CD4-positive, alpha-beta T cell treated with Interleukin-4 for 4 hours (primary cell): ENCODE data around the gene SND1.
"Not testable (repeated sequence)": the region's sequence is repeated elsewhere in the genome, so short reads cannot be mapped to it uniquely, and the experiment has no call there.

Experiments
- DNase-seq: peaks from one replicate; pipeline ENCODE4 v3.0.0-alpha.2; 2020

SND1 gene

GRCh38 chr7:127946111-127946510 is 294.1 kb downstream of the SND1 start:
- DNase-seq = no peak

DNA sequence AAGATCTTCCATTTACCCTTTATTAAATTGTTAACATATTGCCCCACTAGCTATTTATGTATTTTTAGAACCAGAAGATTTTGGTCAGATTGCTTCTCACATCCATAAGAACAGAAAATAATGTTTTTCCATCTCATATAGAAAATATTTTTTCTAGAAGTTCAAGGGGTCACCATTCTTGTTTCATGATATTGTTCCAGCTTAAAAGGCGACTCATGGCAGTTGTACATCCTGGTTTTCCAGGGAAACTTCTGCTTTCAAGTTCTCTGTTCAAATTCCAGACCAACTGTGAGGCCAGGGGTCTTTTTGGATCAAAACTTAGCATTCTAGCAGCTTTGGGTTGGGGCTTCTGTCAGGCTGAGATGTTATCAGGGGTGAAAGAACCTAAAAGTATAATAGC is 294.9 kb downstream of the SND1 start:
- DNase-seq = no peak

DNA sequence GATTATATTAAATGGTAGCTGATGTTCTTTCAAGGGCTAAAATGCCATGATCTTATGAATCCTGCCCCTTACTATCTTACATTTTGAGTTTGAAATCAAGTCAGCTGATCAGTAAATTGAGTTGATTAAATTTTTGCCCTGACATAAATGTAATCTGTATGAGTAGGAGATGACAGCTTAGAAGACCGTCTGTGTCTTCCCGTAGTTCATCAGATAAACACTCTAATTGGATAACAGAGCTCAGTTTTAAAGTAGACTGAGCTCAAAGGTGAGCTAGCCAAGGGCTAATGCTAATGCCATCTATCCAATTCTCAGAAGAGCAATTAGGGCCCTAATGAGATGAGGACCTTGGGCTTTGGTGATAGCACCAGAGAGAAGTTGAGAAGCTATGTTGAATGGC is 296.3 kb downstream of the SND1 start:
- DNase-seq = no peak

DNA sequence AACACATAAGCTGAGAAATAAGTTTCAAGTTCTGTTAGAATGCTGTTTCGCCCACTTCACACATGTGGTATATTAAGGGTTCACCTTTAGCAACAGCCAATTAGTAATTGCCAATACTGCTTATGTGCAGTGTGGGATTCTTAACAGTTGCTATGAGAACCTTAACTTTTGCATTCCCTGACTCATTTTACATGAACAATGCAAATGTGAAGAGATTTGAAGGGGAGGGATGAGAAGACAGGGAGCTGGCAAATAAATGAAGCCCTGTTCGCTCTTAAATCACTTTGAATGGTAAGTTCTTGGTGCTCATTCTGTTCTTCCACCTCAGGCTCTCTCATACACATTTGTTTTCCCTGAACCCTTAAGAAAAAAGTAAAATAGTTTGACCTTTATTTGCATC is 296.9 kb downstream of the SND1 start:
- DNase-seq = no peak

DNA sequence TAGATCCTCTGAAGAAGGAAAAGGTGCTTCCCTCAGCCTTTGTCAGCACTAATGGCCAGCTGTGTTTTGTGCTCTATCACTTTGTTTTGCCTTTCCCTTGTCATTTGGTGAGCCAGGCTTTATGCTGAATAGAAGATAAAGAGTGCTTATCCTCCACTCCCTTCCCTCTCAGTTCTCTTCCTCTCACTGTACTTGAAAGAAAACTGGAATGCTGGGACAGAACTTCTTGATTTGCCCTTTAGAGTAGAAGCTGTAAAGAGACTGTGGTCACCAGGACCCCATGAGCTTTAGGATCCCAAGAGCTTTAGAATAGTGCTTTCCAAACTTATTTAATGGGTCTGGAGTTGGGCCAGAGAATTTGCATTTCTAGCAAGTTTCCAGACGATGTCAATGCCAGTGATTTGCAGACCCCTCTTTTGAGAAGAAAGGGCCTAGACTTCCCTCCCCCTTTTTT is 297.8 kb downstream of the SND1 start:
- no peak for DNase-seq

- no peak for DNase-seq
Observed at GRCh38 chr7:127950233-127950935, 298.4 kb downstream of the SND1 start.

GRCh38 chr7:127953423-127954356 is 301.7 kb downstream of the SND1 start:
- DNase-seq = no peak

DNA sequence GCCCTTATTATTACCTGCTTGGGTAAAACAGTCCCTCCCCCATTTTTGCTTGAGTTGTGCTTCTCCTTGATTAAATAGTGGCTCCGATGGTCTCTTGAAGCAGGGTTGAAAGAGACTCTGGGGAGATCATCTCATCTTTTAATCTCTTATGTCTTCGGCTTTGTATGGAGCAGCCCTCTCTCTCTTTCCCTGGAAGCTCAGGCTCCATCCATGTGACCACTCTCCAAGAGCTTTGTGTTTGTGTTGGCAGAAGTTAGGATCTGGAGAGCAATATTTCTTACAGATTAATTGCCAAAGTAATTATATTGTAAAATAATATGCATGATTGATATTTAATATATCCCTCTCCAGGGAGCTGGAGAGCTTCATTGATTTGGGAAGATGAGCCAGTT is 302.4 kb downstream of the SND1 start:
- no peak for DNase-seq

DNA sequence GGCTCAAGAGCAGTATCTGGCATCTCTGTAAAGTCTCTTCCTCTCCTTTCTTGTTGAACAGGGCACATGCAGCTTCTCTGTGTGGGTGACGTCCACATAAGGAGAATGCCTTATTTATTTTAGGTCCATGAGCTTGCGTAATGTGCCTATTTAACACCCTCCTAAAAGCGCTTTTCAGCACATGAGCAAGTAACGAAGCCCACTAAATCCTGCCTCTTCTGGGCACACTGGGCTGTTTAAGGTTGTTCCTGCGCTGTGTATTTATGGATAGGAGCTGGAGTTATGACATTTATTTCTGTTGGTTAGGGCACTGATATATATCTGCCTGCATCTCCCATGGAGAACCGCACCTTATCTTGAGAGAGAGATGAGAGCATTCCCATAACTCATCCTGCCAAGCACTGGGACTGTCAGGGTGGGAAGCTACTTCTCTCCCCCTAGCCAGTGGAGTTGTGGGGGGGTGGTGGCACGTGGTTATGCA is 303.1 kb downstream of the SND1 start:
- no peak for DNase-seq

DNA sequence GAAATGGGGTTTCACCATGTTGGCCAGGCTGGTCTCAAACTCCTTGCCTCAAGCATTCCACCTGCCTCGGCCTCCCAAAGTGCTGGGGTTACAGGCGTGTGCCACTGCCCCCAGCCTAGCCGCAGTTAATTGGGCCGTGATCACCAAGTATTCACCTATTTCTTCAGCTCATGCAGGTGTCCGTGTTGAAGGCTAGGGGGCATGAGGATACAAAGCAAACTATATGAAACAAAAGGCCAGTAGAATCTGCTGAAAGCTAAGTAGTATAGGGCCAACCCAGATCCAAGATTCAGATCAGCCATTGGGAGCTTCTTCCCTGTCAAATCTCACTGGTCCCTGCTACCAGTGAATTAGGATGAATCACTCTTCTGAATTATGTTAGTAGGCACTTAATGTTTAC is 305.9 kb downstream of the SND1 start:
- no peak for DNase-seq

GRCh38 chr7:127959770-127960169 is 307.8 kb downstream of the SND1 start:
- DNase-seq = no peak

- no peak for DNase-seq
Observed at GRCh38 chr7:127961786-127962453, 309.9 kb downstream of the SND1 start.

GRCh38 chr7:127962589-127963361 is 310.8 kb downstream of the SND1 start:
- no peak for DNase-seq

GRCh38 chr7:127963850-127964249 is 311.9 kb downstream of the SND1 start:
- not testable (repeated sequence) for DNase-seq

- no peak for DNase-seq
Observed at GRCh38 chr7:127967281-127967680, 315.3 kb downstream of the SND1 start.

GRCh38 chr7:127968547-127968946 is 316.6 kb downstream of the SND1 start:
- DNase-seq = no peak

DNA sequence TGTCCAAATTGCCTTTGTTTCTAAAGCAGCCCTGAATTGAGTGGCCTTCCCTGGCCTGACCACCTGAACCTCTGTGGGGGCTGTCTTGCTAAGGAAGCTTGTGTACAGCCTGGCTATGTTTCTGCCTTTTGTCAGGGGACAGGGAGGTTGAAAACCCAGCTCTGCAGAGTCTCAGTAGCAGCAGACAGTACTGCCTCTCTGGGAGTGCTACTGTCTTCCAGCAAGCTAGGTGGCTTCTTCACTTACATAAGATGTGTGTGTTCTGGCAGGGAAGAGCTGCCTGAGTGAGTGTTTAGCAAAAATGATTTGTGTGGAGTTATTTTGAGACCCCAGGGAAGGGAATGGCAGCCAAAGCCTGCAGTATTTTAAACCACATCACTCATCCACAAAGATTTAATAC is 321.8 kb downstream of the SND1 start:
- DNase-seq = no peak

DNA sequence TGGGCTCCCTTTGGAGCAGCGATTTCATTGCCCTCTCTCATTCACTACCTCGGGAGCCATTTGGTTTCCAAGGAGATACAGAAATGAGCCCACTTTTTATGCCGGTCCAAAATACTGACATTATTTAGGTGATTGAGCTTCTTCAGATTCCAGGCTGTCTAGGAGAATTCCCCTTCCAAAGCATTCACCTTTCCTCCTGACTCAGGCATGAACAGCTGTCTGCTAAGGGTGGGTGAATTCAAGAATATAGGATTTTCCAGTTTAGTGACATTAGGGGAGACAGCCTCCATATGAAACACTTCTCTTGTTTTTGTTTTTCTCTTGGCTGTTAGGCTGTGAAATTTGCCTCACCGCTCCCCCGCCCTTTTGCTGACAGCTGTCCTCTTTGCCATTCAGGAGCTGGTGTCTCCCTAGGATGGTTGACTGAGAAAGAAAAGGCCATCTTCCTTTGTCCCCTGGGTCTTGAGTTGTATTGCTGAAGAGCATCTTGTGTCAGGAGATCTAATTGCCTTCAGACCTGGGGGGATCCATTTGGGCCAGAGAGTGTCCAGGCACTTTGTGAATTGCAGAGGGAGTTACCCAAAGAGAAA is 322.5 kb downstream of the SND1 start:
- DNase-seq = no peak

DNA sequence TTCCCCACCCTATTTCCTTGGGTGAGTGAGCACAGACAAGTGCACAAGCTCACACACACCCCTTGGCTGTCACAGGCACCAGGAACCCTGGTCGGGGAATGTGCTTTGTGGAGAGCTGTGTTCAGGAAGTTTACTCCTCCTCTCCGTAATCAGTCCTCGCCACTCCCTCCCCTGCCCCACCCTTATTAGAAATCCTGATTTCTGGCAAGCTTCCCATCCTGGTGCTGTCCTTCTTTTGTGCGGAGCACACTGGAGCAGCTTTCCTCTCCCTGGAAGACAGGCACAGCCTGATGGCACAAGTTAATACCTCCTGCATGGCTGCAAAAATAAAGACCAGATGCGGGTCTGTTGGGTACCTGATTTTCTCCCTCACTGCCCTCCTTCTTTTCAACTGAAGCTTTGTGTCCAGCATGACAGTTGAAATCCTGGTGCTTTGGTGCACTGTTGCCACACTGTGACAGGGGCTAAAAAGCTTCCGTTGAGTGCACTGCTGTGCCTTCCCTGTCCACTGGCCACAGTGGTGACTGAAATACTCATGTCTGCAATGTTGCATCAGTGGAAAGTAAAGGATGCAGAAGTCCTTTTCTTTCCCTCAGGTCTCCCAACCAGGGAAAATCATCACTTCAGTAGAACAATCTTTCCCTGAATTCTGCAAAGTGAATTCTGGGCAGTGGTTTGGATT is 324.2 kb downstream of the SND1 start:
- no peak for DNase-seq

GRCh38 chr7:127976738-127977120 is 324.7 kb downstream of the SND1 start:
- no peak for DNase-seq

- no peak for DNase-seq
Observed at GRCh38 chr7:127978421-127978820, 326.4 kb downstream of the SND1 start.
